Activated naive CD4-positive, alpha-beta T cell treated with anti-CD3 and anti-CD28 coated beads, Interleukin-2, amount 10 ng/mL, durations not matched to agents 7 days and 5 days (primary cell): ENCODE data around the gene KIAA1586.
A peak's percentile ranks its signal among the peaks of the same experiment; 100 is the strongest.
"Not testable (repeated sequence)": the region's sequence is repeated elsewhere in the genome, so short reads cannot be mapped to it uniquely, and the experiment has no call there.

ENCODE experiments used
- CTCF ChIA-PET: fragments of 350-600 bp; sonication (Branson Sonifier 250); formaldehyde crosslinking; loops from one replicate; lab custom pipeline; 2021; ENCODE audit warnings: antibody characterized with exemption; lab: Charles Lee
- DNase-seq: peaks from one replicate; pipeline ENCODE4 v3.0.0-alpha.2; 2020
- H3K27ac Mint-ChIP-seq: one replicate; pipeline ENCODE4 v1.8.0; 2021; ENCODE audit warnings: mild to moderate bottlenecking, moderate library complexity, mixed read lengths
- H3K27me3 Mint-ChIP-seq: one replicate; pipeline ENCODE4 v1.8.0; 2021; ENCODE audit warnings: mild to moderate bottlenecking, mixed read lengths
- H3K36me3 Mint-ChIP-seq: one replicate; pipeline ENCODE4 v1.8.0; 2021; ENCODE audit warnings: mixed read lengths
- H3K4me1 Mint-ChIP-seq: one replicate; pipeline ENCODE4 v1.8.0; 2021; ENCODE audit warnings: mixed read lengths
- H3K4me3 Mint-ChIP-seq: one replicate; pipeline ENCODE4 v1.8.0; 2021; ENCODE audit warnings: mild to moderate bottlenecking, moderate library complexity, mixed read lengths
- H3K9me3 Mint-ChIP-seq: one replicate; pipeline ENCODE4 v1.8.0; 2021; ENCODE audit warnings: mixed read lengths

Gene KIAA1586, protein sequence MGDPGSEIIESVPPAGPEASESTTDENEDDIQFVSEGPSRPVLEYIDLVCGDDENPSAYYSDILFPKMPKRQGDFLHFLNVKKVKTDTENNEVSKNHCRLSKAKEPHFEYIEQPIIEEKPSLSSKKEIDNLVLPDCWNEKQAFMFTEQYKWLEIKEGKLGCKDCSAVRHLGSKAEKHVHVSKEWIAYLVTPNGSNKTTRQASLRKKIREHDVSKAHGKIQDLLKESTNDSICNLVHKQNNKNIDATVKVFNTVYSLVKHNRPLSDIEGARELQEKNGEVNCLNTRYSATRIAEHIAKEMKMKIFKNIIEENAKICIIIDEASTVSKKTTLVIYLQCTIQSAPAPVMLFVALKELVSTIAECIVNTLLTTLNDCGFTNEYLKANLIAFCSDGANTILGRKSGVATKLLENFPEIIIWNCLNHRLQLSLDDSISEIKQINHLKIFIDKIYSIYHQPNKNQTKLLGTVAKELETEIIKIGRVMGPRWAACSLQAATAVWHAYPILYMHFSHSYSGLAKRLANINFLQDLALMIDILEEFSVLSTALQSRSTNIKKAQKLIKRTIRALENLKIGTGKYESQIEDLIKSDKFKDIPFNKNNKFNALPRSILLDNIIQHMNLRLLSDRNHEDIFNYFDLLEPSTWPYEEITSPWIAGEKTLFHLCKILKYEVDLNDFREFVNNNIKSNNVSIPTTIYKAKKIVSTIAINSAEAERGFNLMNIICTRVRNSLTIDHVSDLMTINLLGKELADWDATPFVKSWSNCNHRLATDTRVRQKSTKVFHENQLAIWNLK

GRCh38 chr6:57046332-57047256 is at the start of gene KIAA1586:
Gene KIAA1586 (plus strand): TSS chr6:57046693. CDS start chr6:57046756, 63 bp downstream.
- Mint-ChIP-seq H3K36me3 (peaks cover 27% of the 10 kb centered on the region), H3K4me3 (peak within 1 kb of the TSS; percentile 90), H3K27ac (peak within 1 kb of the TSS; percentile 85), H3K4me1 (peaks cover 35% of the 10 kb centered on the region), H3K27me3 (peaks cover 41% of the 10 kb centered on the region)
- H3K9me3 Mint-ChIP-seq, CTCF ChIA-PET: not testable (repeated sequence)
- peak; percentile 89 for DNase-seq

- CTCF ChIA-PET = no interaction called here
- Mint-ChIP-seq H3K4me1 (no peaks in the 10 kb centered on the region), H3K36me3 (no peaks in the 10 kb centered on the region), H3K9me3 (no peaks in the 10 kb centered on the region), H3K27ac (no peak overlapping the region), H3K4me3 (no peak overlapping the region), H3K27me3 (peaks cover 22% of the 10 kb centered on the region)
- no peak for DNase-seq
These were observed 47.4 kb upstream of the KIAA1586 start for GRCh38 chr6:56999049-56999448.

- H3K36me3 Mint-ChIP-seq, H3K27ac Mint-ChIP-seq, H3K4me1 Mint-ChIP-seq, H3K4me3 Mint-ChIP-seq, CTCF ChIA-PET, DNase-seq, H3K9me3 Mint-ChIP-seq: not testable (repeated sequence)
- peaks cover 26% of the 10 kb centered on the region for H3K27me3 Mint-ChIP-seq
These were observed 46.7 kb upstream of the KIAA1586 start for GRCh38 chr6:56999748-57000147.

GRCh38 chr6:57002197-57002596 is 44.3 kb upstream of the KIAA1586 start:
- no peaks in the 10 kb centered on the region for H3K9me3 Mint-ChIP-seq
- peaks cover 26% of the 10 kb centered on the region for H3K27me3 Mint-ChIP-seq
- no peak for DNase-seq
- CTCF ChIA-PET = no interaction called here
- H3K27ac Mint-ChIP-seq = no peak overlapping the region
- no peaks in the 10 kb centered on the region for H3K36me3 Mint-ChIP-seq
- H3K4me1 Mint-ChIP-seq = no peaks in the 10 kb centered on the region
- H3K4me3 Mint-ChIP-seq = no peak overlapping the region

- Mint-ChIP-seq H3K27ac (no peak overlapping the region), H3K4me1 (no peaks in the 10 kb centered on the region), H3K9me3 (no peaks in the 10 kb centered on the region), H3K27me3 (peaks cover 26% of the 10 kb centered on the region), H3K36me3 (no peaks in the 10 kb centered on the region), H3K4me3 (no peak overlapping the region)
- DNase-seq = no peak
- CTCF ChIA-PET = interaction anchor here (1.2 kb wide), 1 partner anchor 311 kb away, joined by 3 read pairs; no protein-coding TSS in a partner anchor
These were observed 42.2 kb upstream of the KIAA1586 start for GRCh38 chr6:57004292-57004691.

DNA sequence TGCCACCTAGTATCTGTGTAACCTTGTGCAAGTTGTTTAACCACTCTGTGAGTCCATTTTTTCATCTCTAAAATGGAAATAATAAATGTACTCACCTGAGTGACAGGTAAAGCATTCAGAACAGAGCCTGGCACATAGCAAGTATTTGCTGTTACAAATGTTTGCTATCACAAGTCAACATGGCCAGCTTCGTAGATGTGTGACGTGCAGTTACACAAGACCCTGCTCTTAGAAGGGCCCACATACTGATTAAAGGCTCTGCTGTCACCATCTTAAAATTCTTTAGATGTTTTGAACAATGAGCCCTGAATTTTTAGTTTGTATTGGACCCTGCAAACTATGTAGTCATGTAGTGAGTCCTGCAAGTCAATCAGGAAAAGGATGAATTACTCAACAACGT is 40.4 kb upstream of the KIAA1586 start:
- no peaks in the 10 kb centered on the region for H3K4me1 Mint-ChIP-seq
- no peak overlapping the region for H3K27ac Mint-ChIP-seq
- CTCF ChIA-PET = no interaction called here
- no peak overlapping the region for H3K4me3 Mint-ChIP-seq
- DNase-seq = no peak
- peaks cover 21% of the 10 kb centered on the region for H3K27me3 Mint-ChIP-seq
- H3K36me3 Mint-ChIP-seq = no peaks in the 10 kb centered on the region
- H3K9me3 Mint-ChIP-seq = no peaks in the 10 kb centered on the region

GRCh38 chr6:57008069-57008468 is 38.4 kb upstream of the KIAA1586 start:
- H3K27ac Mint-ChIP-seq, DNase-seq, H3K4me1 Mint-ChIP-seq, H3K4me3 Mint-ChIP-seq, H3K9me3 Mint-ChIP-seq, H3K36me3 Mint-ChIP-seq: not testable (repeated sequence)
- H3K27me3 Mint-ChIP-seq = peaks cover 12% of the 10 kb centered on the region
- CTCF ChIA-PET = interaction anchor here (1.9 kb wide), 1 partner anchor 13 kb away, joined by 6 read pairs; no protein-coding TSS in a partner anchor

- no peaks in the 10 kb centered on the region for H3K4me1 Mint-ChIP-seq
- no peak overlapping the region for H3K4me3 Mint-ChIP-seq
- H3K9me3 Mint-ChIP-seq = no peaks in the 10 kb centered on the region
- H3K36me3 Mint-ChIP-seq = no peaks in the 10 kb centered on the region
- no peak overlapping the region for H3K27ac Mint-ChIP-seq
- CTCF ChIA-PET = interaction anchor here (1.2 kb wide), 1 partner anchor 10 kb away, joined by 3 read pairs; no protein-coding TSS in a partner anchor
- peaks cover 13% of the 10 kb centered on the region for H3K27me3 Mint-ChIP-seq
- no peak for DNase-seq
These were observed 33.0 kb upstream of the KIAA1586 start for GRCh38 chr6:57013521-57013926.

- Mint-ChIP-seq H3K36me3 (no peaks in the 10 kb centered on the region), H3K27ac (no peak overlapping the region), H3K4me1 (no peaks in the 10 kb centered on the region), H3K4me3 (no peak overlapping the region), H3K9me3 (no peaks in the 10 kb centered on the region), H3K27me3 (peaks cover 13% of the 10 kb centered on the region)
- CTCF ChIA-PET = no interaction called here
- no peak for DNase-seq
These were observed 29.4 kb upstream of the KIAA1586 start for GRCh38 chr6:57017069-57017468.

DNA sequence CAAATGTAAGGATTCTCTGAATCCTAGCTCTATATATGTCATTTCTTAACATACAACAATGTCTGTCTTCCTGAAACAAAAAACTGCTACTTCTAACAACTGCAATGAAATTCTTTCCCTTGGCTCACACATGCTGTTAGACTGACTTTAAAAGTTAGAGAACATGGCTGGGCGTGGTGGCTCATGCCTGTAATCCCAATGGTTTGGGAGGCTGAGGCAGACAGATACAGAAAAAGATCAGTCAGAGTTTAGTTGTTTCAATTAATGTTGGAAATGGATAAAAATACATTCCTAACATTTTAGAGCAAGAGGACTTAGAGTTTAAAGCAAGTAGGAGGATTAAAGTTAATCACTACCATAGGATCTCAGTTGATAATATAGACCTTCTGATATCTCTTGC is 28.7 kb upstream of the KIAA1586 start:
- Mint-ChIP-seq H3K27ac (peak overlapping the region; percentile 16), H3K27me3 (peaks cover 13% of the 10 kb centered on the region), H3K36me3 (no peaks in the 10 kb centered on the region), H3K4me1 (no peaks in the 10 kb centered on the region), H3K9me3 (no peaks in the 10 kb centered on the region), H3K4me3 (no peak overlapping the region)
- no peak for DNase-seq
- CTCF ChIA-PET = no interaction called here

GRCh38 chr6:57019434-57019833 is 27.1 kb upstream of the KIAA1586 start:
- no peaks in the 10 kb centered on the region for H3K4me1 Mint-ChIP-seq
- CTCF ChIA-PET = interaction anchor here (0.6 to 1.2 kb wide), 4 partner anchors 115 to 298 kb away, joined by 3 read pairs; partner anchors contain the start of gene PRIM2
- H3K27me3 Mint-ChIP-seq = peaks cover 13% of the 10 kb centered on the region
- peaks cover 4% of the 10 kb centered on the region for H3K9me3 Mint-ChIP-seq
- no peaks in the 10 kb centered on the region for H3K36me3 Mint-ChIP-seq
- H3K27ac Mint-ChIP-seq = no peak overlapping the region
- no peak for DNase-seq
- no peak overlapping the region for H3K4me3 Mint-ChIP-seq

- DNase-seq = no peak
- Mint-ChIP-seq H3K4me3 (no peak overlapping the region), H3K9me3 (peaks cover 15% of the 10 kb centered on the region), H3K27ac (no peak overlapping the region), H3K27me3 (peaks cover 16% of the 10 kb centered on the region), H3K4me1 (no peaks in the 10 kb centered on the region), H3K36me3 (peaks cover 3% of the 10 kb centered on the region)
- CTCF ChIA-PET = interaction anchor here (0.7 to 1.9 kb wide), 9 partner anchors 10 to 313 kb away, joined by 3 to 6 read pairs (median 3); no protein-coding TSS in a partner anchor
These were observed 25.3 kb upstream of the KIAA1586 start for GRCh38 chr6:57021086-57021720.

- CTCF ChIA-PET = interaction anchor here (0.8 to 1.6 kb wide), 3 partner anchors 11 to 292 kb away, joined by 3 to 5 read pairs (median 4); no protein-coding TSS in a partner anchor
- Mint-ChIP-seq H3K27me3 (peaks cover 17% of the 10 kb centered on the region), H3K27ac (no peak overlapping the region), H3K36me3 (peaks cover 3% of the 10 kb centered on the region), H3K9me3 (peaks cover 15% of the 10 kb centered on the region), H3K4me3 (no peak overlapping the region), H3K4me1 (no peaks in the 10 kb centered on the region)
- DNase-seq = no peak
These were observed 22.2 kb upstream of the KIAA1586 start for GRCh38 chr6:57024321-57024720.
